GM18870 (cell line): Measurements from ENCODE around the gene ANKS6.

Experiments
- ATAC-seq: cut with Tn5 transposase; IDR thresholded peaks from one replicate; pipeline ENCODE4 v1.9.1; 2021; ENCODE audit warnings: moderate library complexity; ENCODE audit not compliant: unreplicated experiment

The ANKS6 gene

GRCh38 chr9:98815391-98815951, 19.1 kb upstream of the ANKS6 start:
- ATAC-seq = no peak

- ATAC-seq = no peak
Measured at GRCh38 chr9:98811051-98811650, 14.8 kb upstream of the ANKS6 start.

- no peak for ATAC-seq
Measured at GRCh38 chr9:98810102-98810842, 13.9 kb upstream of the ANKS6 start.

- ATAC-seq = no peak
Measured at GRCh38 chr9:98809311-98810101, 13.2 kb upstream of the ANKS6 start.

GRCh38 chr9:98808875-98809274, 12.5 kb upstream of the ANKS6 start:
- no peak for ATAC-seq

- no peak for ATAC-seq
Measured at GRCh38 chr9:98808411-98808815, 12.1 kb upstream of the ANKS6 start.

GRCh38 chr9:98807814-98808195, 11.4 kb upstream of the ANKS6 start:
- ATAC-seq = no peak

GRCh38 chr9:98807070-98807813, 10.9 kb upstream of the ANKS6 start, which contains the start of gene GALNT12:
TSS of gene GALNT12 (plus strand) at chr9:98807670. CDS start at chr9:98807699, 29 bp downstream.
- ATAC-seq = no peak

GRCh38 chr9:98806394-98807035, 10.2 kb upstream of the ANKS6 start:
- ATAC-seq = no peak

GRCh38 chr9:98805506-98806272, 9.3 kb upstream of the ANKS6 start:
- ATAC-seq = no peak

GRCh38 chr9:98804083-98804482, 7.7 kb upstream of the ANKS6 start:
- ATAC-seq = no peak

GRCh38 chr9:98801969-98802371, 5.6 kb upstream of the ANKS6 start:
- ATAC-seq = no peak

GRCh38 chr9:98801561-98801960, 5.2 kb upstream of the ANKS6 start:
- no peak for ATAC-seq

- ATAC-seq = no peak
Measured at GRCh38 chr9:98798254-98798653, 1.9 kb upstream of the ANKS6 start.

- no peak for ATAC-seq
Measured at GRCh38 chr9:98797491-98797890, 1.1 kb upstream of the ANKS6 start.

- no peak for ATAC-seq
Measured at GRCh38 chr9:98795970-98796363, 388 bp downstream of the ANKS6 start.

GRCh38 chr9:98795295-98795955, 930 bp downstream of the ANKS6 start:
- ATAC-seq = no peak

GRCh38 chr9:98794802-98795201, 1.6 kb downstream of the ANKS6 start:
- ATAC-seq = no peak

GRCh38 chr9:98793031-98793430, 3.3 kb downstream of the ANKS6 start:
- no peak for ATAC-seq
